ENCODE data around the gene SPPL3.

Gene SPPL3

DNA sequence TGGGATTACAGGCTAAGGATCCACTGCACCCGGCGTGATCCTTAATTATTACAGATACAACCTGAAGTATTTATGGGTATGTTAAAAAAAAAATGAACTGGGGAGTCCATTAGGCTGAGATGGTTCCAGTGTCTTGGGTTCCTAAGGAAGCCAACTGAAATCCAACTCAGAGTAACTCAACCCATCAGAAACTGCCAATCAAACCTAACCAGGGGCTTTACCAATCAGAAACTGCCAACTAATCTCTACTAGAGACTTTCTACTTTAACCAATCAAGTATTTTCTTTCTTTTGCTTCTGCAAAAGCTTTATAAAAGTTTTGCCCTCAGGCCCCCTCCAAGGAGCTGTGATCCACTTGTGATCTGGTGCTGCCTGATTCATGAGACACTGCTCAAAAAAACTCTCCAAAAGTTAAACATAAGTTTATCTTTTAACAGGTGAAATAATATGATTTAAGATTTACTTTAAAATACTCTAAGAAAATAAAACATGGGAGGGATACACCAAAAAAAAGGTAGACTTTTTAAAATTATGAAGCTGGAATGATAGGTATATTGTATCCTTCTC lies 90.5 kb downstream of the SPPL3 start:
- no peak for DNase-seq (ENCODE audit: low read depth in 1 of 2, low spot score in 1 of 2)
- no peak overlapping the region for H3K4me3 ChIP-seq (replicated peaks; ENCODE audit: insufficient read depth, low read length)
- TF ChIP-seq, protein P1, sequence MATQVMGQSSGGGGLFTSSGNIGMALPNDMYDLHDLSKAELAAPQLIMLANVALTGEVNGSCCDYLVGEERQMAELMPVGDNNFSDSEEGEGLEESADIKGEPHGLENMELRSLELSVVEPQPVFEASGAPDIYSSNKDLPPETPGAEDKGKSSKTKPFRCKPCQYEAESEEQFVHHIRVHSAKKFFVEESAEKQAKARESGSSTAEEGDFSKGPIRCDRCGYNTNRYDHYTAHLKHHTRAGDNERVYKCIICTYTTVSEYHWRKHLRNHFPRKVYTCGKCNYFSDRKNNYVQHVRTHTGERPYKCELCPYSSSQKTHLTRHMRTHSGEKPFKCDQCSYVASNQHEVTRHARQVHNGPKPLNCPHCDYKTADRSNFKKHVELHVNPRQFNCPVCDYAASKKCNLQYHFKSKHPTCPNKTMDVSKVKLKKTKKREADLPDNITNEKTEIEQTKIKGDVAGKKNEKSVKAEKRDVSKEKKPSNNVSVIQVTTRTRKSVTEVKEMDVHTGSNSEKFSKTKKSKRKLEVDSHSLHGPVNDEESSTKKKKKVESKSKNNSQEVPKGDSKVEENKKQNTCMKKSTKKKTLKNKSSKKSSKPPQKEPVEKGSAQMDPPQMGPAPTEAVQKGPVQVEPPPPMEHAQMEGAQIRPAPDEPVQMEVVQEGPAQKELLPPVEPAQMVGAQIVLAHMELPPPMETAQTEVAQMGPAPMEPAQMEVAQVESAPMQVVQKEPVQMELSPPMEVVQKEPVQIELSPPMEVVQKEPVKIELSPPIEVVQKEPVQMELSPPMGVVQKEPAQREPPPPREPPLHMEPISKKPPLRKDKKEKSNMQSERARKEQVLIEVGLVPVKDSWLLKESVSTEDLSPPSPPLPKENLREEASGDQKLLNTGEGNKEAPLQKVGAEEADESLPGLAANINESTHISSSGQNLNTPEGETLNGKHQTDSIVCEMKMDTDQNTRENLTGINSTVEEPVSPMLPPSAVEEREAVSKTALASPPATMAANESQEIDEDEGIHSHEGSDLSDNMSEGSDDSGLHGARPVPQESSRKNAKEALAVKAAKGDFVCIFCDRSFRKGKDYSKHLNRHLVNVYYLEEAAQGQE (IDR thresholded peaks at IDR 0.05; ENCODE audit: insufficient replicate concordance, low read depth): no peak
- TF ChIP-seq GABPA (IDR thresholded peaks at IDR 0.05; ENCODE audit: low read depth) (no peak), POLR2AphosphoS5 (IDR thresholded peaks at IDR 0.05; ENCODE audit: low read depth) (no peak), SPI1 (IDR thresholded peaks at IDR 0.05; ENCODE audit: borderline replicate concordance, low read depth) (no peak)
- TF ChIP-seq, protein P2, sequence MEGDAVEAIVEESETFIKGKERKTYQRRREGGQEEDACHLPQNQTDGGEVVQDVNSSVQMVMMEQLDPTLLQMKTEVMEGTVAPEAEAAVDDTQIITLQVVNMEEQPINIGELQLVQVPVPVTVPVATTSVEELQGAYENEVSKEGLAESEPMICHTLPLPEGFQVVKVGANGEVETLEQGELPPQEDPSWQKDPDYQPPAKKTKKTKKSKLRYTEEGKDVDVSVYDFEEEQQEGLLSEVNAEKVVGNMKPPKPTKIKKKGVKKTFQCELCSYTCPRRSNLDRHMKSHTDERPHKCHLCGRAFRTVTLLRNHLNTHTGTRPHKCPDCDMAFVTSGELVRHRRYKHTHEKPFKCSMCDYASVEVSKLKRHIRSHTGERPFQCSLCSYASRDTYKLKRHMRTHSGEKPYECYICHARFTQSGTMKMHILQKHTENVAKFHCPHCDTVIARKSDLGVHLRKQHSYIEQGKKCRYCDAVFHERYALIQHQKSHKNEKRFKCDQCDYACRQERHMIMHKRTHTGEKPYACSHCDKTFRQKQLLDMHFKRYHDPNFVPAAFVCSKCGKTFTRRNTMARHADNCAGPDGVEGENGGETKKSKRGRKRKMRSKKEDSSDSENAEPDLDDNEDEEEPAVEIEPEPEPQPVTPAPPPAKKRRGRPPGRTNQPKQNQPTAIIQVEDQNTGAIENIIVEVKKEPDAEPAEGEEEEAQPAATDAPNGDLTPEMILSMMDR (IDR thresholded peaks at IDR 0.05; ENCODE audit: insufficient read depth, low read length): no peak
- no peak overlapping the region for H3K27ac ChIP-seq (replicated peaks)
- no peaks in the 10 kb centered on the region for H3K27me3 ChIP-seq (ENCODE audit: insufficient read depth, poor library complexity, severe bottlenecking)

DNA sequence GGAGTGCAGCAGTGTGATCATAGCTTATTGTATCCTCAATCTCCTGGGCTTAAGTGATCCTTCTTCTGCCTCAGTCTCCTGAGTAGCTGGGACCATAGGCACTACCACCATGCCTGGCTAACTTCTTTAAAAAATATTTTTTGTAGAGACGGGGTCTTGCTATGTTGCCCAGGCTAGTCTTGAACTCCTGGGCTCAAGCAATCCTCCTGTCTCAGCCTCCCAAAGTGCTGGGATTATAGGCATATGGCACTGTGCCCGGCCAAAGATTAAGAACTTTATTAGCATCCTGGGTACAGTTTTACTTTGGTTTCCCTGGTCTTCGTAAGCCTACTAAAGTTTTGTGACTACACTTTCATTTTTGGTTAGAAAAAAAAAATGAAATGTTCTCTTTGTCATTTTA lies 94.1 kb downstream of the SPPL3 start:
- TF ChIP-seq POLR2AphosphoS5 (IDR thresholded peaks at IDR 0.05; ENCODE audit: low read depth) (no peak), SPI1 (IDR thresholded peaks at IDR 0.05; ENCODE audit: borderline replicate concordance, low read depth) (no peak), GABPA (IDR thresholded peaks at IDR 0.05; ENCODE audit: low read depth) (no peak)
- TF ChIP-seq, protein P2 (IDR thresholded peaks at IDR 0.05; ENCODE audit: insufficient read depth, low read length): no peak
- TF ChIP-seq, protein P1 (IDR thresholded peaks at IDR 0.05; ENCODE audit: insufficient replicate concordance, low read depth): no peak
- no peak for DNase-seq (ENCODE audit: low read depth in 1 of 2, low spot score in 1 of 2)
- H3K4me3 ChIP-seq (replicated peaks; ENCODE audit: insufficient read depth, low read length): no peak overlapping the region
- H3K27me3 ChIP-seq (ENCODE audit: insufficient read depth, poor library complexity, severe bottlenecking): no peaks in the 10 kb centered on the region
- no peak overlapping the region for H3K27ac ChIP-seq (replicated peaks)

DNA sequence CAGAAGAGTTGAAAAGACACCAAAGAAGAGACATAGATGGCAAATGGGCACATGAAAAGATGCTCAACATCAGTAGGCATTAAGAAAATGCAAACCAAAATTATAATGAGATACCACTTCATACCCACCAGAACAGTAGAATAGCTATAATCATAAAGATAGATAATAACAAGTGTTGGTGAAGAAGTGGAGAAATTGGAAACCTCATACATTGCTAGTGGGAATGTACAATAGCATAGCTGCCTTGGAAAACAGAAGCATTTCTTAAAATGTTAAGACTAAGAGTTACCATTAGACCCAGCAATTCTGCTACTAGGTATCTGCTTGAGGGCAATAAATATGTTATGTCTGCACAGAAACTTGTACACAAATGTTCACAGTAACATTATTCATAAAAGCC lies 99.7 kb downstream of the SPPL3 start:
- H3K27me3 ChIP-seq (ENCODE audit: insufficient read depth, poor library complexity, severe bottlenecking): no peaks in the 10 kb centered on the region
- H3K4me3 ChIP-seq (replicated peaks; ENCODE audit: insufficient read depth, low read length): no peak overlapping the region
- TF ChIP-seq GABPA (IDR thresholded peaks at IDR 0.05; ENCODE audit: low read depth) (no peak), SPI1 (IDR thresholded peaks at IDR 0.05; ENCODE audit: borderline replicate concordance, low read depth) (no peak), POLR2AphosphoS5 (IDR thresholded peaks at IDR 0.05; ENCODE audit: low read depth) (no peak)
- TF ChIP-seq, protein P1 (IDR thresholded peaks at IDR 0.05; ENCODE audit: insufficient replicate concordance, low read depth): no peak
- TF ChIP-seq, protein P2 (IDR thresholded peaks at IDR 0.05; ENCODE audit: insufficient read depth, low read length): no peak
- DNase-seq (ENCODE audit: low read depth in 1 of 2, low spot score in 1 of 2): no peak
- H3K27ac ChIP-seq (replicated peaks): no peak overlapping the region

Measured in HL-60 (cell line).